Measurements from ENCODE around the gene ATP1A3.

GRCh38 chr19:41925208-41926003 is 68.6 kb downstream of the ATP1A3 start:
- TF ChIP-seq KAT8 (CRISPR knock-in tag; IDR thresholded peaks at IDR 0.05): no peak
- TF ChIP-seq TIGD3 (CRISPR knock-in tag; IDR thresholded peaks at IDR 0.05; ENCODE audit: borderline replicate concordance): no peak
- TF ChIP-seq ARHGAP35 (CRISPR knock-in tag; IDR thresholded peaks at IDR 0.05; ENCODE audit: borderline replicate concordance): no peak
- TF ChIP-seq LRRFIP1 (CRISPR knock-in tag; conservative IDR thresholded peaks at IDR 0.05): no peak
- TF ChIP-seq GABPA (IDR thresholded peaks at IDR 0.05; ENCODE audit: low read depth, low read length): no peak
- no peak for TF ChIP-seq GABPA (CRISPR knock-in tag; IDR thresholded peaks at IDR 0.05; ENCODE audit: low read depth)
- no peak for TF ChIP-seq ADNP (CRISPR knock-in tag; IDR thresholded peaks at IDR 0.05)
- no peak for TF ChIP-seq CTCF (CRISPR knock-in tag; IDR thresholded peaks at IDR 0.05)
- TF ChIP-seq ZNF567 (CRISPR knock-in tag; IDR thresholded peaks at IDR 0.05; ENCODE audit: borderline replicate concordance): no peak
- no peak for TF ChIP-seq ZNF276 (CRISPR knock-in tag; IDR thresholded peaks at IDR 0.05; ENCODE audit: low read depth)
- TF ChIP-seq RBFOX2 (IDR thresholded peaks at IDR 0.05; ENCODE audit: low read depth, low read length): no peak

Data from HepG2 (cell line).